K562 (cell line): Measurements from ENCODE around the gene DOCK8. TPM values are rescaled to one million over a fixed set of nuclear protein-coding genes. Genes with fewer than 3 reads are reported as not detected.

ENCODE experiments used
- ATAC-seq: fragments of 200-7000 bp; cut with Tn5 transposase; 3 replicates; pipeline ENCODE4 v1.9.1; 2020; ENCODE audit warnings: moderate library complexity
- BruUV-seq: library from RNA; stranded (reverse); fragments of 400-500 nt; replicated peaks from 2 replicates; lab custom pipeline; 2021; lab: Mats Ljungman, UMichigan
- CTCF ChIA-PET: fragments of 300-600 bp; formaldehyde crosslinking; extraction: SDS; loops from one replicate; lab custom pipeline; 2021; ENCODE audit warnings: low intra/inter-chr PET ratio; lab: Yijun Ruan, JAX
- POLR2A ChIA-PET: fragments of 300-600, 350-650 bp; sonication (Branson Sonifier 250); formaldehyde crosslinking; extraction: SDS; loops from one replicate; lab custom pipeline; 2021; ENCODE audit warnings: antibody characterized with exemption, inconsistent platforms; lab: Yijun Ruan, JAX
- DNase-seq, 4 experiments: peaks; one replicate each; pipeline versions ENCODE4 v3.0.0 to v3.0.0-alpha.2; 2011 to 2018; ENCODE audit warnings: low spot score in 3 of 4, mixed read lengths in 3 of 4; ENCODE audit errors: extremely low read depth in 1 of 4
- FAIRE-seq: peaks from 2 replicates; lab custom pipeline; 2011; peaks lifted over from hg19 to GRCh38; lab: Jason Lieb, UNC
- H2AFZ ChIP-seq: 2 replicates; pipeline ENCODE4 v1.6.0; 2011; ENCODE audit warnings: low read depth, low read length, control low read depth, inconsistent platforms
- H3K27ac ChIP-seq: fragments of 200-600 bp; 3 replicates; pipeline ENCODE4 v1.8.0; 2011; ENCODE audit warnings: low read depth, mild to moderate bottlenecking, control low read depth, inconsistent platforms, low read length, moderate library complexity, mixed read lengths; ENCODE audit errors: extremely low read depth
- H3K27me3 ChIP-seq, 2 experiments: fragments of 300-600 bp in 1 of 2; 2 replicates in 1 of 2; 3 replicates in 1 of 2; pipeline versions ENCODE4 v1.6.0 to v1.8.0; 2011; ENCODE audit warnings: inconsistent platforms in 2 of 2, low read length in 2 of 2, mild to moderate bottlenecking in 1 of 2, mixed read lengths in 1 of 2, moderate library complexity in 1 of 2; ENCODE audit not compliant: control insufficient read depth in 2 of 2, insufficient read depth in 2 of 2
- H3K36me3 ChIP-seq: fragments of 300-600 bp; 3 replicates; pipeline ENCODE4 v1.8.0; 2011; ENCODE audit warnings: mild to moderate bottlenecking, low read length, inconsistent platforms; ENCODE audit not compliant: control insufficient read depth, insufficient read depth
- H3K4me1 ChIP-seq, 2 experiments: fragments of 200-600 bp in 1 of 2; replicated peaks in 1 of 2; 2 replicates in 1 of 2; 3 replicates in 1 of 2; pipeline versions ENCODE4 v1.5.1 to v1.8.0; 2011; ENCODE audit warnings: inconsistent platforms in 2 of 2, low read length in 2 of 2, mild to moderate bottlenecking in 1 of 2, mixed read lengths in 1 of 2, moderate library complexity in 1 of 2; ENCODE audit not compliant: control insufficient read depth in 2 of 2, insufficient read depth in 2 of 2
- H3K4me2 ChIP-seq: 2 replicates; pipeline ENCODE4 v1.6.1; 2011; ENCODE audit warnings: low read length, control low read depth, inconsistent platforms, mixed read lengths; ENCODE audit not compliant: insufficient read depth
- H3K4me3 ChIP-seq: fragments of 200-600 bp; sonication (generic), shearing (Covaris generic); 2 replicates; pipeline ENCODE4 v1.5.1; 2016; ENCODE audit warnings: control low read depth, inconsistent platforms
- H3K79me2 ChIP-seq: fragments of 200-600 bp; 3 replicates; pipeline ENCODE4 v1.8.0; 2011; ENCODE audit warnings: low read length, inconsistent platforms; ENCODE audit not compliant: control insufficient read depth, insufficient read depth
- H3K9ac ChIP-seq, 2 experiments: 2 replicates each; pipeline versions ENCODE4 v1.6.0 to v1.6.1; 2011; ENCODE audit warnings: low read depth in 2 of 2, low read length in 2 of 2, control low read depth in 1 of 2, inconsistent platforms in 1 of 2, mild to moderate bottlenecking in 1 of 2, mixed read lengths in 1 of 2; ENCODE audit not compliant: insufficient read depth in 1 of 2
- H3K9me1 ChIP-seq: one replicate; pipeline ENCODE4 v1.6.0; 2011; ENCODE audit warnings: inconsistent platforms, mild to moderate bottlenecking, low read length, moderate library complexity; ENCODE audit not compliant: control insufficient read depth, insufficient read depth
- H3K9me3 ChIP-seq: replicated peaks from 2 replicates; pipeline ENCODE4 v1.5.1; 2011; ENCODE audit warnings: low read depth, low read length, inconsistent platforms; ENCODE audit not compliant: control insufficient read depth, insufficient read depth
- H4K20me1 ChIP-seq: replicated peaks from 2 replicates; pipeline ENCODE4 v1.6.1; 2011; ENCODE audit warnings: low read length, inconsistent platforms, mixed read lengths; ENCODE audit not compliant: control insufficient read depth, insufficient read depth
- HNRNPUL1 ChIP-seq: fragments of 200-400 bp; formaldehyde crosslinking; IDR thresholded peaks from 2 replicates; pipeline ENCODE4 v1.6.1; 2017; ENCODE audit warnings: low read length
- MEF2D ChIP-seq: conservative IDR thresholded peaks from 2 replicates; pipeline ENCODE4 v1.6.1; 2016; ENCODE audit warnings: low read depth, missing genetic modification characterization, missing compliant biosample characterization
- NR2C1 ChIP-seq, 2 experiments: fragments of 450-650 bp; IDR thresholded peaks; 2 replicates each; pipeline ENCODE4 v1.6.1; 2017; ENCODE audit warnings: mild to moderate bottlenecking in 2 of 2, antibody characterized with exemption in 1 of 2, inconsistent platforms in 1 of 2, missing compliant biosample characterization in 1 of 2, missing genetic modification characterization in 1 of 2
- PHB2 ChIP-seq: fragments of 450-650 bp; IDR thresholded peaks from 2 replicates; pipeline ENCODE4 v1.6.1; 2017; ENCODE audit warnings: low read depth
- PRPF4 ChIP-seq: fragments of 200-400 bp; formaldehyde crosslinking; IDR thresholded peaks from one replicate; pipeline ENCODE4 v1.6.1; 2017; ENCODE audit warnings: low read length, low read depth, mild to moderate bottlenecking; ENCODE audit not compliant: insufficient read depth, poor library complexity, severe bottlenecking
- PYGO2 ChIP-seq: fragments of 450-650 bp; IDR thresholded peaks from 2 replicates; pipeline ENCODE4 v1.6.1; 2016; ENCODE audit warnings: mild to moderate bottlenecking, missing genetic modification characterization, moderate library complexity, missing compliant biosample characterization
- RBM14 ChIP-seq: fragments of 200-400 bp; formaldehyde crosslinking; IDR thresholded peaks from 2 replicates; pipeline ENCODE4 v1.6.1; 2018; ENCODE audit warnings: low read depth, mild to moderate bottlenecking, low read length, moderate library complexity, borderline replicate concordance; ENCODE audit not compliant: insufficient read depth
- RBM17 ChIP-seq: fragments of 200-400 bp; formaldehyde crosslinking; IDR thresholded peaks from 2 replicates; pipeline ENCODE4 v1.6.1; 2017; ENCODE audit warnings: low read depth, mild to moderate bottlenecking, low read length, borderline replicate concordance
- RCOR1 ChIP-seq, 2 experiments: IDR thresholded peaks; 2 replicates each; pipeline ENCODE4 v1.6.1; 2012; ENCODE audit warnings: low read depth in 2 of 2, low read length in 2 of 2, borderline replicate concordance in 1 of 2, improper control_type of control experiment in 1 of 2
- SAFB ChIP-seq: fragments of 200-400 bp; formaldehyde crosslinking; IDR thresholded peaks from 2 replicates; pipeline ENCODE4 v1.6.1; 2017; ENCODE audit warnings: low read depth, low read length, borderline replicate concordance
- SAFB2 ChIP-seq: fragments of 200-400 bp; formaldehyde crosslinking; IDR thresholded peaks from 2 replicates; pipeline ENCODE4 v1.6.1; 2018; ENCODE audit warnings: borderline replicate concordance, low read length, low read depth, moderate library complexity; ENCODE audit not compliant: severe bottlenecking
- STAT5B ChIP-seq: fragments of 250-450 bp; sonication (Bioruptor Pico); IDR thresholded peaks from 2 replicates; pipeline ENCODE4 v1.8.0; 2021; ENCODE audit warnings: mild to moderate bottlenecking, inconsistent platforms
- TCFL5 ChIP-seq: fragments of 250-450 bp; sonication (Bioruptor Pico); conservative IDR thresholded peaks from 2 replicates; pipeline ENCODE4 v1.6.1; 2021; ENCODE audit warnings: mild to moderate bottlenecking, moderate library complexity, matching md5 sums
- THRB ChIP-seq: fragments of 450-650 bp; formaldehyde crosslinking; conservative IDR thresholded peaks from 2 replicates; pipeline ENCODE4 v1.4.0; 2022; ENCODE audit warnings: mild to moderate bottlenecking, missing genetic modification characterization
- ZBTB17 ChIP-seq: fragments of 450-650 bp; formaldehyde crosslinking; IDR thresholded peaks from 2 replicates; pipeline ENCODE4 v1.4.0; 2020; ENCODE audit warnings: mild to moderate bottlenecking
- ZNF232 ChIP-seq: sonication (generic); formaldehyde crosslinking; IDR thresholded peaks from 2 replicates; pipeline ENCODE4 v1.8.0; 2022; ENCODE audit warnings: mild to moderate bottlenecking, missing genetic modification reagents
- ZNF76 ChIP-seq: fragments of 250-450 bp; sonication (Bioruptor Pico); IDR thresholded peaks from 2 replicates; pipeline ENCODE4 v1.4.0; 2020; ENCODE audit warnings: mild to moderate bottlenecking, moderate library complexity, borderline replicate concordance
- WGBS: fragments of 100-300 bp; shearing (Covaris generic); methylation state at CpG from one replicate; pipeline ENCODE4 v1.1.6; 2016; ENCODE audit warnings: low coverage, mixed read lengths; ENCODE audit not compliant: insufficient coverage; ENCODE audit errors: missing lambda C conversion rate; 5-methylcytosine and 5-hydroxymethylcytosine counted together
- in situ Hi-C: fragments of 300-500 bp; cut with MboI; formaldehyde crosslinking; loops from 4 replicates; pipeline ENCODE4 v1.15.0; 2018; ENCODE audit warnings: inconsistent platforms, mixed read lengths
- intact Hi-C: fragments of 100-400 bp; cut with micrococcal nuclease; formaldehyde crosslinking; loops from 2 replicates; pipeline ENCODE4 v1.14.2; 2022
- polyA plus RNA-seq, 8 experiments: library from polyadenylated mRNA; depleted of rRNA in 4 of 8; stranded (reverse) in 5 of 8; unstranded in 3 of 8; fragments of >200 nt; fragmentation: Nextera tagmentation in 2 of 8; fragmentation: Illumina TruSeq in 1 of 8; extraction: Ambion mirVana in 2 of 8; extraction: Trizol in 1 of 8; gene quantifications; 2 replicates each; pipeline versions ENCODE4 v1.2.1 to v1.2.3, GENCODE V29; 2011 to 2014; ENCODE audit warnings: inconsistent platforms in 1 of 8, missing spikeins in 1 of 8
- total RNA-seq, 7 experiments: library from RNA; depleted of rRNA in 6 of 7; stranded (reverse); fragments of >200 nt in 6 of 7; fragmentation: Illumina TruSeq in 2 of 7; extraction: Trizol in 2 of 7; gene quantifications; 2 replicates each; pipeline versions ENCODE4 v1.2.1 to v1.2.3, GENCODE V29; 2011 to 2021; ENCODE audit warnings: low replicate concordance in 1 of 7

The DOCK8 gene
- total and polyA plus RNA-seq, 9 of the 15 experiments (the other 6 are each of a cell fraction or from before 2014, with no cell fraction given), result 14.4 to 53.8 (median 25.1) TPM

DNA sequence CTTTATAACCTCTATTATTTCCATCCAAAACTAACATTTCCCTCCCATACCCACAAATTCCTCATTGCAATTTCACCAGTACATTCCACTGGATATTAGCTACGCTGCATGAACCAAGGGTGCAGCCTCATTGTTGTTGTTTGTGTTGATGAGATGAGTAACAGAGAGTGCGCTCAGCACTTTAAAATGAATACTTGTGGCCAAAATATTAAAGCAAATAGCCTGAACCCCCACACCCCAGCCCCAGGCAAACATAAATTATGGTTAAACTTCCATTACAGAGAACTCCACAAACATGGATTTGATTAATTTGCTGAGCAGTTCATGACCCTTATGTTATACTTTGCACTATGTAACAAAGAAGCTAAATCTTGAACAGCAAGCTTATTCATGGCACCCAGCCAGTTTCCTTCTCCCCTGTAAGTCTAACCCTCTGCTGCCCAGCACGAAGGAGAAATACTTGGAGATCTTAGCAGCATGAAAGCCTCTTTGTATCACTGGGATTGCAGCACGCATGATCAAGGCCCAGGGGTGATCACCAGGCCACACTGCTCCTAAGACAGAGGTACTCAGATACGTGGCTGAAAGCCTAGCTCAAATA is 205.0 kb downstream of the DOCK8 start:
- H3K27ac ChIP-seq, result no peak overlapping the region
- intact Hi-C loops, result no loop called here
- no TSS peak for BruUV-seq

DNA sequence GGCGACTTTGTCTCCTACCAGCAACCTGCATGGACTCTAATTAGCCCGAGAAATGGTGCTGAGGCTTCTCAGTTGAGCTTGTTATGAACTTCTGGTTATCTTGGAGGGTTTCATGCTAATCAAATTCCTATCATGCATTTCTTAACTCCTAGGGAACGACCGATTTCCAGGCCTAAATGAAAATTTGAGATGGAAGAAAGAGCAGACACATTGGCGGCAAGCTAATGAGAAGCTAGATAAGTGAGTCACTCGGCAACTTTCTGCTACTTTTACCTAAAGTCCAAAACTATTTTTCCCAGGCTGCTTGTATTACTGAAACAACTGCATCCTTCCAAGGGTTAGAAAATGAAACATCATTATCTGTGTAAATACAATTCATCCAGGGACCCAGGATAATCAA is 207.2 kb downstream of the DOCK8 start:
- no peak overlapping the region for H3K4me2 ChIP-seq
- H3K9ac ChIP-seq, result no peak overlapping the region
- no peaks in the 10 kb centered on the region for H3K27me3 ChIP-seq
- ChIA-PET CTCF (no interaction called here), POLR2A (interaction anchor here (1.3 kb wide), 1 partner anchor 14 kb away, joined by 3 read pairs; no protein-coding TSS in a partner anchor)
- H3K4me1 ChIP-seq, result no peaks in the 10 kb centered on the region
- H3K79me2 ChIP-seq, result no peaks in the 10 kb centered on the region
- ATAC-seq, result no peak
- no peaks in the 10 kb centered on the region for H3K9me1 ChIP-seq
- intact Hi-C loops, result no loop called here
- BruUV-seq, result no TSS peak
- H2AFZ ChIP-seq, result no peak overlapping the region
- H4K20me1 ChIP-seq, result no peaks in the 10 kb centered on the region
- H3K9me3 ChIP-seq, result no peaks in the 10 kb centered on the region
- DNase-seq, result no peak
- H3K27ac ChIP-seq, result no peak overlapping the region
- in situ Hi-C loops, result no loop called here
- H3K4me3 ChIP-seq, result no peak overlapping the region
- peaks cover 48% of the 10 kb centered on the region; the same call in 2 of the 3 replicates for H3K36me3 ChIP-seq
- TF ChIP-seq ZNF76 (no peak), PHB2 (no peak), RBM14 (no peak), RBM17 (no peak), PYGO2 (no peak), ZBTB17 (CRISPR knock-in tag) (no peak), THRB (CRISPR knock-in tag) (no peak)
- FAIRE-seq, result no peak
- 71% methylated on average over 4 of the region's 6 CpGs for WGBS

More for the DNA sequence above, 205.0 kb downstream of the DOCK8 start:
- Histone ChIP-seq H2AFZ (no peak overlapping the region), H3K9me1 (no peaks in the 10 kb centered on the region), H3K36me3 (peaks cover 42% of the 10 kb centered on the region; the same call in 2 of the 3 replicates), H4K20me1 (no peaks in the 10 kb centered on the region), H3K4me3 (no peak overlapping the region), H3K9me3 (no peaks in the 10 kb centered on the region), H3K27me3 (no peaks in the 10 kb centered on the region), H3K9ac (no peak overlapping the region), H3K79me2 (no peaks in the 10 kb centered on the region), H3K4me2 (no peak overlapping the region), H3K4me1 (no peaks in the 10 kb centered on the region)
- CTCF ChIA-PET, result no interaction called here
- in situ Hi-C loops, result no loop called here
- POLR2A ChIA-PET, result no interaction called here
- TF ChIP-seq ZNF232 (CRISPR knock-in tag), result no peak
- no peak for TF ChIP-seq TCFL5 (CRISPR knock-in tag)
- TF ChIP-seq MEF2D, result no peak
- TF ChIP-seq STAT5B (CRISPR knock-in tag), result no peak
- no peak for TF ChIP-seq NR2C1 (IDR thresholded peaks at IDR 0.05)
- no peak for TF ChIP-seq NR2C1 (tag; IDR thresholded peaks at IDR 0.05)
- TF ChIP-seq SAFB2, result no peak
- no peak for TF ChIP-seq PRPF4
- TF ChIP-seq HNRNPUL1, result no peak
- no peak for TF ChIP-seq SAFB
- no peak for TF ChIP-seq RCOR1 (IDR thresholded peaks at IDR 0.05; ENCODE audit: borderline replicate concordance in 1 of 2, low read depth in 2 of 2, low read length in 2 of 2)
- DNase-seq, result no peak
- no peak for FAIRE-seq
- 88% methylated on average over 5 of the region's 5 CpGs for WGBS
- ATAC-seq, result no peak
